HG02870 (cell line): ENCODE measurements around the gene TSHB.

Source experiments
- ATAC-seq: cut with Tn5 transposase; IDR thresholded peaks from one replicate; pipeline ENCODE4 v1.9.1; 2021; ENCODE audit warnings: mild to moderate bottlenecking, moderate library complexity; ENCODE audit not compliant: unreplicated experiment

TSHB gene

GRCh38 chr1:115059316-115059715 is 29.7 kb downstream of the TSHB start:
- no peak for ATAC-seq

DNA sequence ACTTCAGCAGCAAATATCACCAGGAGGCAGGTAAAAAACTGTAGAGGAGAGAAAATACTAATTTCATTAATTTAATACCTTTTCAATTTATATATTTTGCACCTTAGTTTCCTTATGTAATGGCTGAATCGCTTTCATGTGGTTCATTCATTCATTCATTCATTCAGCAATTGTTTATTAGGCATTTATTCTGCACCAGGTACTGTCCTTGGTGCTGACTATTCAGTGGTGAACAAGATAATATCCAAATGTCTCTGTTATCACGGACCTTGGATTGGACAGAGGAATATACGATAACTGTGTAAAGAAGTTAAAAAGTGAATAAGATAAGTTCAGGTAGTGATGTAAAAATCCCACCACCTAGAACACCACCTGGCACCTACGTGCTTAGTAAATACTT is 30.9 kb downstream of the TSHB start:
- no peak for ATAC-seq

DNA sequence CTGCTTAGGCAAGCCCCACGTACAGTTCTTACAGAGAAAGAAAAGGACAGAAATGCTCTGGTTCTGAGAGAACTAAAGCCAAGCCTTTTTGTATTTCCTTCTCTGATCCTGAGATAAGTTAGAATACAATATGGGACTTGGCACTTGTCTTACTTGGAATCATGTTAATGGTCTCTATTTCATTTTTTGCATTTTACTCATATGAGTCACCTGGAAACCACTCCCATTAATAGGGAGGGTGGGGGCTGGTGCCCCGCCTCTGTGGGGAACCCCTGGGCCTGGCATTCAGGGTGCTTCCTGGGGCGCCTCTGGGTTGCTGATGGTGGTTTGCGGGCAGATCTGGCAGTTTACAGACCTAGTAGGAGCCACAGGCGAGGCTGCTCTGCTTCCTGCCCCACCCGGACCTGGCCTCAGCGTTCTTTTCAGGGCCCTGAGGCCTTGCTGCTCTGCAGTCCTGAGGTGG is 32.9 kb downstream of the TSHB start:
- ATAC-seq: no peak

GRCh38 chr1:115063228-115063901 is 33.7 kb downstream of the TSHB start:
- ATAC-seq: peak; percentile 52

- no peak for ATAC-seq
Measured at GRCh38 chr1:115064461-115064860, 34.8 kb downstream of the TSHB start.

DNA sequence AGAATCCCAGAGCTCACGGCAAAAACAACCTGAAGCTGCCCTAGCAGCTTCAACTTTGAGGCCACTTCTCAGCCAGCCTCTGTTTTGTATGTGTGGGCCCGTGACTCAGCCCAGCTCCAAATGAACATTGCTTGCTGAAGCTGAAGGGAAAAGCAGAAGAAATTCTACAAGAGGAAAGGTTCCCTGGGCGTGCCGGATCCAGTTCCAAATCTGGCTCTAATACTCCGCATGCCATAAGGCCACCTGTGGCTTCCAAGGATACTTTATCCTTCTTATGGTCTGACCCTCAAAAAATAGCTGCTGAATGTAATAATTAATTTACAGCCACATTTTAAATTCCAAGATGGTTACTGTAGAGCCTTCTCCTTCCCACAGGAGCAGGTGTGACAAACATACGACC is 35.4 kb downstream of the TSHB start:
- ATAC-seq: no peak

- ATAC-seq: no peak
Measured at GRCh38 chr1:115067161-115067859, 37.7 kb downstream of the TSHB start.

- ATAC-seq: no peak
Measured at GRCh38 chr1:115068826-115069585, 39.4 kb downstream of the TSHB start.

- ATAC-seq: no peak
Measured at GRCh38 chr1:115069659-115070308, 40.2 kb downstream of the TSHB start.

DNA sequence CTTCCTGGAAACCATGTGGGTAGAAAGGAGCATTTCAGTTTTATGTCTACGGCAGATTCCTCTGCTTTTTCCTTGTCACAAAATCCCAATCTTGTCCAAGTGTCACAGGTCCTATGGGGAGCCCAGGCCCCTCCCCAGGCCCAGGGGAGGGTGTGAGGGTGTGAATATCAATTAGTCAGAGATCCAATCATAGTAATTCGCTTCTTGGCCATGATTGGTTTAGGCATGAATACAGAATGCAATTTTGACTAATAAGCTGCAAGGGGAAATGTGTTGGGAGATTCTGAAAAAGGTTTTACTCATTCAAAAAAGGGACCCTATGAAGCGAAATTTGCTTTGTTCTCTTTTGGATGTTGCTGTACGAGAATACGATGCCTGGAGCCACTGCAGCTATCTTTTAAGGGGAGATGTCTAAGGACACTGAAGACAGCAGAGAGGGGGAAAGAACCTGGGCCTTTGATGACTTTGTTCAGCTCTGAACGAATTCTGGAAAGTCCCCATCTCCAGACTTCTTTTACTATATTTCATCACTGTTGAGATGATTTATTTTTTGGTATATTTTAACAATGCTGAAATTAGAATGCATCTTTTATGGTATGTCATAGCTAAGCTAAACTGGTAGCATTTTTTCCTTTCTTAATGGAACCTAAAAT is 41.5 kb downstream of the TSHB start:
- no peak for ATAC-seq

DNA sequence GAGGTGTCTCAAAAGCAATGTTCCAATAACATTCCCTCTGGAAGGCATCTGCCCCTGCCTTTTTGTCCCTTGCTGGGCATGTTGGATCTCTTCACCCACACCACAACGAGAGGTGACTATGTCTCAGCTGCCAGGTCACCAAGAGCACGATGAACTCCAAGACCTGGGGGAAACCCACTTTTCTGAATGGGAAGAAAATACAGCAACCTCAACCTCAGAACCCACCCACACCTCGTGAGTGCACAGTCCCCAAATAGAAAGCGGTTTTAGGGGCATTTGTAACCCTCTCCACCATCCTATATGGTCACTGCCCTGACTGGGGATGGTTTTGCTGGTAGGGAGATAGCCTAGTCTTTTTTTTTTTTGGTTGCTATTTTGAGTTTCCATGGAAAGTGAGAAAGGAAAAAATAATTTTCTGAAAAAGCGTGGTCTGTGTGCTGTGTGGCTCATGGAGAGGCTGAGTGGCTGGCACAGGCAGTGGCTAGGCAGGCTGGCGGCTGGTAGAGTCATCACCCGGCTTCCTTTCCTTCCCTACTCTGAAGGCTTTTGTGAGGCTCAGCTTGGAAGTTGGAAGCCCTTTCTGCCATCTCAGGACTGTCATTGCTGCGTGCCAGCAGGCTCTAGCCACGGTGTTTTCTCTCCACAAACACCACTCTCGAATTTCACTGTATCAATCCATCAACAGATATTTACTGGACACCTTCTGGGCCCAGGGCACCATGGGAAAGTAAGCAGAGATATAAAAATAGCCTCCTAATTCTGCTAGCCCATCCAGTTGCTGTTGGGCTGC is 43.9 kb downstream of the TSHB start:
- ATAC-seq: no peak

DNA sequence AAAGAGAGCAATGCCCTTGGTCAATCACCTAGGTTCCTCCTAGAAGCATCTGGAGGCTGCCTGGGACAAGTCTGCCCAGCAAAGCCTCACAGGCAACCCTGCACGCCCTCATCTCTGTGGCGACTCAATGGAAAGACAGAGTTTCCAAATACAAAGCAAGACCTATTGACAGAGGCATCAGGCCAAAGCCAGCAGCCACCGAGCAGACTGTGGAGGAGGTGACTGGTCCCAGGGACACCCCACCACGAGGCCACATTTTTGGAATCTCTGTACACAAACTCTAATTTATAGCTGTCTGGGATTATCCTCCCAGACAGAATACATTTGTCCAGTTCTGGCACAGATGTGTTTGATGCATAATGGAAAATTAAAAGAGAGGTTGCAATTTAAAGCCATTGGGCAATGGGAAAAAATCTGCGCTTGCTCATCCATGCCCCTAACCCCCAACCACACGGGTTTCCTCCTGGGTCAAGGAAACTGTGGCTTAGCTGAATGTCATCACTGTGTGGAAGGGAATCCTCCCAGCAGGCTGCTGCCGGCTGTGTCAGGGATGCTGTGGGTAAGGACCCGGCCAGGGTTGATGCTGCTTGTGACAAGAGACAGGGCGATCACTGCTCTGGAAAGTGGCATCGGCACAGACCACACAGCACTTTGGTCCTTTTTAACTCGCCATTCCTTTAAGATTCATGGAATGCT is 45.4 kb downstream of the TSHB start:
- no peak for ATAC-seq

- no peak for ATAC-seq
Measured at GRCh38 chr1:115076384-115076915, 46.8 kb downstream of the TSHB start.

DNA sequence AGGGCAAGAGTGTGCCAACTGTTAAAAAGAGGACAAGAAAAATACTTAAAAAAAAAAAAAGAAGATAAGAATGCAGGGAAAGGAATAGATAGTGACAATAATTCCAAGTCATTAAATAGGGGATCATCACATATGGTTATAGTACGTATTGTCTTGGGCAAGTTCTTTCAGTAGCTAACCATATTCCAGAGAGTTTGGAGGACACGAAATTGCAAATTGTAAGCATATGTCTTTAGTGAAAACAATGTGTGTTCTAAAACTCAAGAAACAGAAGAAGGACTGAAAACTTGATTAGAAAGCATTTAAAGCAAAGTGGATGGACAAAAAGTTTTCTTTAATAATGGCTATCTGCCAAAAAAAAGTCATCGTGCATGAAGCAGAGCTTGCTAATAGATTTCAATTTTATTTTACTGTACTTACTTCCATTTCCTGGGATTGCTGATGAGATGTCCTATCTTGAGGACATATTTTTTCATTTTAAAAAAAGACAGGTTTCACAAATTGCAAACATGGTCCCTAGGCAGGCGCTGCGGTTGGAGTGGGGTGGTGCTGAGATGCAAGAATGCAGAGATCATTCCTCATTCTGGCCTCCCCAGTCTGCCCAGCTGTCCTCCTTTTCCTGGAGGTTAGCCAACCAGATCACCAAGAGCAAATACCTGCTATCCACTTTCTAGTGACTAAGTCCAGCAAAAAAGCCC is 47.8 kb downstream of the TSHB start:
- ATAC-seq: no peak

DNA sequence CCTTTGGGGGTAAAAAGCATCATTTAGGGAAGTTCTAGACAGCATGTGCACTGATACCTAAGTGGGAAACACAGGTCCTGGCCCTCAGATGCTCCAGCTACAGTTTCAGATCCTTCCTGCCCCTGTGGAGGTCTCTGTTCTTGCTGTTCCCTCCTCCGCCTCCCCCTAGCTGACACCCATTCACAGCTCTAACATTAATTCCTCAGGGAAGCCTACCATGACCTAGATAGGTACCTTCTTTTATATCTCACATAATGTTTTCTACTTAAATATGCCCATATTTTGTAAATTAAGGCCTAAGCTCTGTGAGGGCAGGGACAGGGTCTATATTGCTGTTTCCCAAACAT is 48.3 kb downstream of the TSHB start:
- ATAC-seq: no peak

DNA sequence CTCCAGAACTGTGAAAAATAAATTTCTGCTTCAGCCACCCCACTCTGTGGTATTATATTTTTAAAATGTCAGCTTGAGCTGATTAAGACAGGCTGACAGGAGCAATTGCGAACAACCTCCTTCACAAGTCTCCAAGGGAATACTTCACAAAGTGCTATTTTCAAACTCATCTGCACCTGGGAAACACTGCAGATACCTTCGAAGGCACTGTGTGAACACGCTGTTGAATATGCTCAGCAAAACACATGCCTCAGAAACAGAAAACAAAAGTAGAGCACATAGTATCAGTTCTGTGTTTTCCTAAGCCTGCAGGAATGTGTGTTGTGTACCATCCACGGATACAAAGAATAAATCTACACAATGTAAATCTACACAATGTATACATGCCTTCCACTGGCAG is 49.1 kb downstream of the TSHB start:
- ATAC-seq: no peak

DNA sequence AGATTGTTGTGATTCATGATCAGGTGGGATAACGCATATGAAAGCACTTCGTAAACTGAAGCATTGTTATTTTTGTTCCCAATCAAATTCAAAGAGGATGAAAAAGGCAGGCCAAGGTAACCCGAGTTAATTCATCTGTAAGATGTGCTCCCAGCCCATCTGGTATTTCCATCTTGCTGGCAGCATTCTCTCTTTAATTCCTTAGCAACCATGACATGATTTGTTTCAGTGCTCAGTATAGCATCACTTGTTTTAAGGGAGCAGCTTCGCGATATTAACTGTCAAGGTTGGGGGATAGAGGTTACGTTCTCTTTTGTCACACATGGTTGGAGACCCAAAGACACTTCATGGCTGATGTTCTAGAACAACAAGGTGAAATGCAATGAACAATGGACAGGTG is 53.3 kb downstream of the TSHB start:
- no peak for ATAC-seq
